ENCODE measurements around the gene TRMT44.
"Not testable (repeated sequence)": the region's sequence is repeated elsewhere in the genome, so short reads cannot be mapped to it uniquely, and the experiment has no call there.

Gene TRMT44

GRCh38 chr4:8491478-8491877, 50.9 kb downstream of the TRMT44 start:
- H3K4ac ChIP-seq (ENCODE audit: low read depth in 1 of 2, low read length in 2 of 2); H3K9ac ChIP-seq (ENCODE audit: low read length); H2AFZ ChIP-seq (ENCODE audit: low read depth, low read length): not testable (repeated sequence)

GRCh38 chr4:8492174-8492573, 51.6 kb downstream of the TRMT44 start:
- H2BK12ac ChIP-seq (ENCODE audit: low read length in 2 of 2) = no peak overlapping the region
- H3K4me1 ChIP-seq (ENCODE audit: control insufficient read depth, insufficient read depth, low read depth, low read length) = no peaks in the 10 kb centered on the region
- H3K27me3 ChIP-seq (ENCODE audit: control insufficient read depth in 1 of 2, insufficient read depth in 1 of 2, low read length in 2 of 2) = peaks cover 0 to 11% of the 10 kb centered on the region in 2 experiments
- H3K4ac ChIP-seq (ENCODE audit: low read depth in 1 of 2, low read length in 2 of 2) = no peak overlapping the region
- H3K36me3 ChIP-seq (ENCODE audit: control insufficient read depth in 1 of 2, insufficient read depth in 2 of 2, low read depth in 1 of 2, low read length in 2 of 2) = no peaks in the 10 kb centered on the region
- H2AK5ac ChIP-seq (ENCODE audit: low read length, severe bottlenecking) = no peak overlapping the region
- no peak overlapping the region for H3K4me2 ChIP-seq (ENCODE audit: low read length, poor library complexity, severe bottlenecking)
- DNase-seq = no peak
- no peak overlapping the region for H4K8ac ChIP-seq (ENCODE audit: low read length)
- no peak overlapping the region for H3K23ac ChIP-seq (ENCODE audit: low read length in 2 of 2)
- H3K9ac ChIP-seq (ENCODE audit: low read length) = no peak overlapping the region
- H3K14ac ChIP-seq (ENCODE audit: low read length in 2 of 2) = no peak overlapping the region
- H3K18ac ChIP-seq (ENCODE audit: low read depth in 1 of 2, low read length in 2 of 2) = no peak overlapping the region
- H2BK120ac ChIP-seq (ENCODE audit: low read depth, low read length) = no peak overlapping the region
- H2BK15ac ChIP-seq (ENCODE audit: low read depth, poor library complexity, severe bottlenecking) = no peak overlapping the region
- no peak overlapping the region for H2AFZ ChIP-seq (ENCODE audit: low read depth, low read length)
- no peak overlapping the region for H4K91ac ChIP-seq (ENCODE audit: low read length)
- H2BK5ac ChIP-seq (ENCODE audit: low read depth, low read length, poor library complexity, severe bottlenecking) = no peak overlapping the region
- no peaks in the 10 kb centered on the region for H3K9me3 ChIP-seq (ENCODE audit: control insufficient read depth, low read length)
- no peak overlapping the region for H3K27ac ChIP-seq (ENCODE audit: low read length, poor library complexity, severe bottlenecking)
- WGBS = 94% methylated on average over 8 of the region's 9 CpGs
- no peaks in the 10 kb centered on the region for H3K79me1 ChIP-seq (replicated peaks; ENCODE audit: low read length, poor library complexity, severe bottlenecking)
- no peak overlapping the region for H3K4me3 ChIP-seq (ENCODE audit: insufficient read depth in 1 of 2, low read depth in 1 of 2, low read length in 2 of 2)

More at GRCh38 chr4:8491478-8491877, 50.9 kb downstream of the TRMT44 start:
- not testable (repeated sequence) for H3K9me3 ChIP-seq (ENCODE audit: control insufficient read depth, low read length); H3K27ac ChIP-seq (ENCODE audit: low read length, poor library complexity, severe bottlenecking); H2BK12ac ChIP-seq (ENCODE audit: low read length in 2 of 2); H3K79me1 ChIP-seq (replicated peaks; ENCODE audit: low read length, poor library complexity, severe bottlenecking); H3K23ac ChIP-seq (ENCODE audit: low read length in 2 of 2); H3K4me2 ChIP-seq (ENCODE audit: low read length, poor library complexity, severe bottlenecking); H3K4me3 ChIP-seq (ENCODE audit: insufficient read depth in 1 of 2, low read depth in 1 of 2, low read length in 2 of 2); H2BK15ac ChIP-seq (ENCODE audit: low read depth, poor library complexity, severe bottlenecking); H2BK120ac ChIP-seq (ENCODE audit: low read depth, low read length); H4K8ac ChIP-seq (ENCODE audit: low read length); H3K36me3 ChIP-seq (ENCODE audit: control insufficient read depth in 1 of 2, insufficient read depth in 2 of 2, low read depth in 1 of 2, low read length in 2 of 2); H3K18ac ChIP-seq (ENCODE audit: low read depth in 1 of 2, low read length in 2 of 2); H2BK5ac ChIP-seq (ENCODE audit: low read depth, low read length, poor library complexity, severe bottlenecking); H3K4me1 ChIP-seq (ENCODE audit: control insufficient read depth, insufficient read depth, low read depth, low read length); H2AK5ac ChIP-seq (ENCODE audit: low read length, severe bottlenecking); H4K91ac ChIP-seq (ENCODE audit: low read length); H3K14ac ChIP-seq (ENCODE audit: low read length in 2 of 2); DNase-seq
- WGBS = 94% methylated on average over 19 of the region's 23 CpGs
- H3K27me3 ChIP-seq (ENCODE audit: control insufficient read depth in 1 of 2, insufficient read depth in 1 of 2, low read length in 2 of 2) = peaks cover 0 to 11% of the 10 kb centered on the region in 2 experiments

- Histone ChIP-seq H3K23ac (ENCODE audit: low read length in 2 of 2) (no peak overlapping the region), H2BK12ac (ENCODE audit: low read length in 2 of 2) (no peak overlapping the region), H3K9ac (ENCODE audit: low read length) (no peak overlapping the region), H2BK120ac (ENCODE audit: low read depth, low read length) (no peak overlapping the region), H3K4me2 (ENCODE audit: low read length, poor library complexity, severe bottlenecking) (no peak overlapping the region), H2AFZ (ENCODE audit: low read depth, low read length) (no peak overlapping the region), H4K91ac (ENCODE audit: low read length) (no peak overlapping the region), H3K18ac (ENCODE audit: low read depth in 1 of 2, low read length in 2 of 2) (no peak overlapping the region), H3K79me1 (replicated peaks; ENCODE audit: low read length, poor library complexity, severe bottlenecking) (no peaks in the 10 kb centered on the region), H3K4ac (ENCODE audit: low read depth in 1 of 2, low read length in 2 of 2) (no peak overlapping the region), H2BK15ac (ENCODE audit: low read depth, poor library complexity, severe bottlenecking) (no peak overlapping the region), H3K27me3 (ENCODE audit: control insufficient read depth in 1 of 2, insufficient read depth in 1 of 2, low read length in 2 of 2) (peaks cover 3 to 14% of the 10 kb centered on the region in 2 experiments), H3K9me3 (ENCODE audit: control insufficient read depth, low read length) (no peaks in the 10 kb centered on the region), H2AK5ac (ENCODE audit: low read length, severe bottlenecking) (no peak overlapping the region), H3K27ac (ENCODE audit: low read length, poor library complexity, severe bottlenecking) (no peak overlapping the region), H2BK5ac (ENCODE audit: low read depth, low read length, poor library complexity, severe bottlenecking) (no peak overlapping the region), H3K4me3 (ENCODE audit: insufficient read depth in 1 of 2, low read depth in 1 of 2, low read length in 2 of 2) (no peak overlapping the region), H4K8ac (ENCODE audit: low read length) (no peak overlapping the region), H3K36me3 (ENCODE audit: control insufficient read depth in 1 of 2, insufficient read depth in 2 of 2, low read depth in 1 of 2, low read length in 2 of 2) (no peaks in the 10 kb centered on the region), H3K4me1 (ENCODE audit: control insufficient read depth, insufficient read depth, low read depth, low read length) (no peaks in the 10 kb centered on the region), H3K14ac (ENCODE audit: low read length in 2 of 2) (no peak overlapping the region)
- no peak for DNase-seq
- 86% methylated on average over 11 of the region's 11 CpGs for WGBS
Observed at GRCh38 chr4:8493484-8493883, 52.9 kb downstream of the TRMT44 start.

GRCh38 chr4:8494218-8494617, 53.6 kb downstream of the TRMT44 start:
- no peak overlapping the region for H2AK5ac ChIP-seq (ENCODE audit: low read length, severe bottlenecking)
- no peak overlapping the region for H2BK12ac ChIP-seq (ENCODE audit: low read length in 2 of 2)
- H2BK120ac ChIP-seq (ENCODE audit: low read depth, low read length) = no peak overlapping the region
- H3K23ac ChIP-seq (ENCODE audit: low read length in 2 of 2) = no peak overlapping the region
- H3K79me1 ChIP-seq (replicated peaks; ENCODE audit: low read length, poor library complexity, severe bottlenecking) = no peaks in the 10 kb centered on the region
- H3K4me2 ChIP-seq (ENCODE audit: low read length, poor library complexity, severe bottlenecking) = no peak overlapping the region
- no peaks in the 10 kb centered on the region for H3K36me3 ChIP-seq (ENCODE audit: control insufficient read depth in 1 of 2, insufficient read depth in 2 of 2, low read depth in 1 of 2, low read length in 2 of 2)
- no peak overlapping the region for H4K91ac ChIP-seq (ENCODE audit: low read length)
- no peak overlapping the region for H3K4me3 ChIP-seq (ENCODE audit: insufficient read depth in 1 of 2, low read depth in 1 of 2, low read length in 2 of 2)
- H3K27me3 ChIP-seq (ENCODE audit: control insufficient read depth in 1 of 2, insufficient read depth in 1 of 2, low read length in 2 of 2) = peaks cover 3 to 15% of the 10 kb centered on the region in 2 experiments
- no peak overlapping the region for H3K18ac ChIP-seq (ENCODE audit: low read depth in 1 of 2, low read length in 2 of 2)
- H3K14ac ChIP-seq (ENCODE audit: low read length in 2 of 2) = no peak overlapping the region
- H3K9me3 ChIP-seq (ENCODE audit: control insufficient read depth, low read length) = no peaks in the 10 kb centered on the region
- H2BK5ac ChIP-seq (ENCODE audit: low read depth, low read length, poor library complexity, severe bottlenecking) = no peak overlapping the region
- H3K4me1 ChIP-seq (ENCODE audit: control insufficient read depth, insufficient read depth, low read depth, low read length) = no peaks in the 10 kb centered on the region
- H2BK15ac ChIP-seq (ENCODE audit: low read depth, poor library complexity, severe bottlenecking) = no peak overlapping the region
- no peak for DNase-seq
- WGBS = 77% methylated on average over 3 of the region's 3 CpGs
- no peak overlapping the region for H2AFZ ChIP-seq (ENCODE audit: low read depth, low read length)
- no peak overlapping the region for H3K27ac ChIP-seq (ENCODE audit: low read length, poor library complexity, severe bottlenecking)
- H3K4ac ChIP-seq (ENCODE audit: low read depth in 1 of 2, low read length in 2 of 2) = no peak overlapping the region
- H3K9ac ChIP-seq (ENCODE audit: low read length) = no peak overlapping the region
- H4K8ac ChIP-seq (ENCODE audit: low read length) = no peak overlapping the region

Data from mesenchymal stem cell (in vitro differentiated cells and primary cell).